CD14-positive monocyte (primary cell): ENCODE results near the gene NAP1L4. TPM values are rescaled to one million over a fixed set of nuclear protein-coding genes. Genes with fewer than 3 reads are reported as not detected.

Experiments
- DNase-seq, 3 donors: peaks; one replicate each; pipeline ENCODE4 v3.0.0-alpha.2; 2011 to 2022
- H2AFZ ChIP-seq: 2 replicates; pipeline ENCODE4 v1.6.0; 2012; ENCODE audit warnings: mild to moderate bottlenecking, low read depth, low read length, inconsistent platforms; ENCODE audit not compliant: insufficient read depth, poor library complexity, severe bottlenecking
- H3K27ac ChIP-seq, 2 donors: 1 replicate in 1 of 2; 2 replicates in 1 of 2; pipeline ENCODE4 v1.5.1; 2012 to 2013; ENCODE audit warnings: low read length in 2 of 2, control low read depth in 1 of 2, inconsistent platforms in 1 of 2, low read depth in 1 of 2, mild to moderate bottlenecking in 1 of 2
- H3K27me3 ChIP-seq, 2 donors: one replicate each; pipeline versions ENCODE4 v1.6.0 to v1.6.1; 2011 to 2013; ENCODE audit warnings: low read length in 2 of 2; ENCODE audit not compliant: control insufficient read depth in 2 of 2, insufficient read depth in 2 of 2
- H3K36me3 ChIP-seq, 2 donors: replicated peaks in 1 of 2; 1 replicate in 1 of 2; 2 replicates in 1 of 2; pipeline versions ENCODE4 v1.5.1 to v1.6.1; 2012 to 2013; ENCODE audit warnings: low read length in 2 of 2, control low read depth in 1 of 2, inconsistent platforms in 1 of 2, mild to moderate bottlenecking in 1 of 2; ENCODE audit not compliant: insufficient read depth in 2 of 2, control insufficient read depth in 1 of 2
- H3K4me1 ChIP-seq, 2 donors: 1 replicate in 1 of 2; 2 replicates in 1 of 2; pipeline versions ENCODE4 v1.5.1 to v1.6.1; 2012 to 2013; ENCODE audit warnings: low read length in 2 of 2, control low read depth in 1 of 2, inconsistent platforms in 1 of 2, mild to moderate bottlenecking in 1 of 2, moderate library complexity in 1 of 2; ENCODE audit not compliant: insufficient read depth in 2 of 2, control insufficient read depth in 1 of 2
- H3K4me2 ChIP-seq: replicated peaks from 2 replicates; pipeline ENCODE3; 2012; ENCODE audit warnings: low read length, moderate library complexity, mild to moderate bottlenecking; ENCODE audit not compliant: poor library complexity, severe bottlenecking; ENCODE audit errors: extremely low read depth
- H3K4me3 ChIP-seq, 3 experiments: fragments of 200-600 bp in 1 of 3; sonication (generic) in 1 of 3; replicated peaks in 1 of 3; 1 replicate in 2 of 3; 2 replicates in 1 of 3; pipeline ENCODE4 v1.5.1; 2011 to 2013; ENCODE audit warnings: low read length in 3 of 3, mild to moderate bottlenecking in 3 of 3, control low read depth in 2 of 3, low read depth in 2 of 3, inconsistent platforms in 1 of 3, moderate library complexity in 1 of 3
- H3K79me2 ChIP-seq: 2 replicates; pipeline ENCODE4 v1.6.0; 2012; ENCODE audit warnings: mild to moderate bottlenecking, control low read depth, inconsistent platforms, low read length, moderate library complexity; ENCODE audit not compliant: insufficient read depth
- H3K9ac ChIP-seq: 2 replicates; pipeline ENCODE4 v1.6.0; 2017; ENCODE audit warnings: low read length, mild to moderate bottlenecking; ENCODE audit not compliant: insufficient read depth, poor library complexity, severe bottlenecking
- H3K9me3 ChIP-seq, 2 donors: replicated peaks in 1 of 2; 1 replicate in 1 of 2; 2 replicates in 1 of 2; pipeline versions ENCODE4 v1.5.1 to v1.6.1; 2012 to 2013; ENCODE audit warnings: low read length in 2 of 2, control low read depth in 1 of 2; ENCODE audit not compliant: control insufficient read depth in 1 of 2, insufficient read depth in 1 of 2
- H4K20me1 ChIP-seq: 2 replicates; pipeline ENCODE4 v1.6.0; 2012; ENCODE audit warnings: mild to moderate bottlenecking, low read length, control low read depth, moderate library complexity; ENCODE audit not compliant: insufficient read depth
- H3K27ac Mint-ChIP-seq, 7 donors: one replicate each; pipeline ENCODE4 v1.8.0; 2020; ENCODE audit warnings: mild to moderate bottlenecking in 7 of 7, mixed read lengths in 7 of 7, moderate library complexity in 6 of 7, inconsistent platforms in 2 of 7
- H3K27me3 Mint-ChIP-seq, 3 donors: one replicate each; pipeline ENCODE4 v1.8.0; 2021 to 2022; ENCODE audit warnings: low read depth in 3 of 3, mild to moderate bottlenecking in 3 of 3, mixed read lengths in 3 of 3, moderate library complexity in 3 of 3, inconsistent platforms in 1 of 3
- H3K36me3 Mint-ChIP-seq, 2 donors: one replicate each; pipeline ENCODE4 v1.8.0; 2020; ENCODE audit warnings: mixed read lengths in 2 of 2, inconsistent platforms in 1 of 2, mild to moderate bottlenecking in 1 of 2
- H3K4me1 Mint-ChIP-seq: one replicate; pipeline ENCODE4 v1.8.0; 2020; ENCODE audit warnings: mild to moderate bottlenecking, mixed read lengths
- H3K4me3 Mint-ChIP-seq, 2 donors: one replicate each; pipeline ENCODE4 v1.8.0; 2020; ENCODE audit warnings: mild to moderate bottlenecking in 2 of 2, mixed read lengths in 2 of 2, moderate library complexity in 1 of 2
- H3K9me3 Mint-ChIP-seq, 7 donors: one replicate each; pipeline ENCODE4 v1.8.0; 2020 to 2022; ENCODE audit warnings: mixed read lengths in 7 of 7, mild to moderate bottlenecking in 6 of 7, moderate library complexity in 6 of 7, inconsistent platforms in 2 of 7
- WGBS: methylation state at CpG from one replicate; pipeline ENCODE4 v1.1.5; 2013; ENCODE audit warnings: missing lambda C conversion rate; ENCODE audit not compliant: insufficient coverage; 5-methylcytosine and 5-hydroxymethylcytosine counted together
- intact Hi-C, 2 donors: fragments of 100-400 bp; cut with micrococcal nuclease; formaldehyde crosslinking; loops; one replicate each; pipeline versions ENCODE4 v1.15.0 to v1.15.1; 2023
- polyA plus RNA-seq, 3 donors: library from polyadenylated mRNA; depleted of rRNA in 1 of 3; unstranded in 2 of 3; stranded (reverse) in 1 of 3; fragments of 300-500 nt in 2 of 3; fragments of >200 nt in 1 of 3; fragmentation: Illumina TruSeq in 2 of 3; gene quantifications; 1 replicate in 2 of 3; 2 replicates in 1 of 3; pipeline ENCODE4 v1.2.3, GENCODE V29; 2012 to 2021
- TF ChIP-seq, protein P1 (sequence below): fragments of 200-600 bp; IDR thresholded peaks from one replicate; pipeline ENCODE4 v1.8.0; 2022; ENCODE audit warnings: antibody characterized with exemption, mild to moderate bottlenecking

Gene NAP1L4
- polyA plus RNA-seq, 3 donors, result 42.1 to 44.9 (median 44.9) TPM

DNA sequence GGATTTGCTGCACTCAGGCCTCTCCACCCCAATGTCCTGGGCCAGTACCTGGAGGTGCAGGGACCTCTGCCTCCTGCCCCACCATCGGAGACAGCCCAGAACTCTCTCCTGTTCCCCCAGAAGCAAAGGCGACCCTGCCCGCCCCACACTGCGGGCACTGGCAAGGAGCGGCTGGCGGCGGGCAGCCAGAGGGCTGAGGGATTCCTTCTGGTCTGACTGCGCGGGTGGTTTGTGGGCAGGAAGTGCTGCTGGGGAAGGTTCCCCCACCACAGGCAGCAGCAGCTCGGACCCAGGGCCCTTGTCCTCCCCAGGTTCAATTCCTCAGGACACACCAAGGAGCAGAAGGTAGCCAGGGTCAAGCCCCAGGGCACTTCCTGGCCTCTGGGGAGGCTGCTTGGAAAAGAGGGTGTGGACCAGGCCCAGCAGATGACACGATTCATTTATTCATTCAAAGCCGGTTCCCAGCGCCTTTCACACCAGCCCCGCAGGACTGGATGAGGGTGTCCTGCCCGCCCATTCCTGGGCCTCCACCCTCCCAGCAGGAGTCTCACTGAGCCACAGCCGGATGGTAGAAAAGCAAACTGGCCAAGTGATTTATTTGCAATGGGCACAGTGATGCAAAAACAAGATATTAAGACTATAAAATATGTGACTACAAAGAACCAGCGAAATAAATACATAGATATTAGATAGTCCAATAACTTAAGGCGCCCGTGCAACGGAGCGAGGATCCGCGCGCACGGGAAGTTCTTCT lies 64.1 kb downstream of the NAP1L4 start:
- WGBS, result 2% methylated on average over 18 of the region's 25 CpGs
- Histone ChIP-seq H3K4me3 (peak overlapping the region; percentile 16 to 76 (median 50)), H3K79me2 (no peaks in the 10 kb centered on the region), H3K4me2 (peak overlapping the region; percentile 85), H4K20me1 (peaks cover 17% of the 10 kb centered on the region), H3K36me3 (no peaks in the 10 kb centered on the region), H3K9ac (peak overlapping the region; percentile 76), H2AFZ (no peak overlapping the region), H3K4me1 (peaks cover 39 to 55% of the 10 kb centered on the region in 2 donors), H3K27ac (peak overlapping the region in 1 of 2 donors; percentile 92), H3K27me3 (peaks cover 8 to 32% of the 10 kb centered on the region in 2 donors), H3K9me3 (peaks cover 2 to 14% of the 10 kb centered on the region in 2 donors)
- DNase-seq, result peak in 1 of 3 donors; percentile 25
- peak overlapping the region in 5 of 7 donors; percentile 10 to 78 (median 40) for H3K27ac Mint-ChIP-seq
- peak overlapping the region; percentile 87 to 89 for H3K4me3 Mint-ChIP-seq
- peaks cover 33 to 63% (median 39%) of the 10 kb centered on the region in 3 donors for H3K27me3 Mint-ChIP-seq
- H3K36me3 Mint-ChIP-seq, result peaks cover 4 to 12% of the 10 kb centered on the region in 2 donors
- TF ChIP-seq, protein P1, sequence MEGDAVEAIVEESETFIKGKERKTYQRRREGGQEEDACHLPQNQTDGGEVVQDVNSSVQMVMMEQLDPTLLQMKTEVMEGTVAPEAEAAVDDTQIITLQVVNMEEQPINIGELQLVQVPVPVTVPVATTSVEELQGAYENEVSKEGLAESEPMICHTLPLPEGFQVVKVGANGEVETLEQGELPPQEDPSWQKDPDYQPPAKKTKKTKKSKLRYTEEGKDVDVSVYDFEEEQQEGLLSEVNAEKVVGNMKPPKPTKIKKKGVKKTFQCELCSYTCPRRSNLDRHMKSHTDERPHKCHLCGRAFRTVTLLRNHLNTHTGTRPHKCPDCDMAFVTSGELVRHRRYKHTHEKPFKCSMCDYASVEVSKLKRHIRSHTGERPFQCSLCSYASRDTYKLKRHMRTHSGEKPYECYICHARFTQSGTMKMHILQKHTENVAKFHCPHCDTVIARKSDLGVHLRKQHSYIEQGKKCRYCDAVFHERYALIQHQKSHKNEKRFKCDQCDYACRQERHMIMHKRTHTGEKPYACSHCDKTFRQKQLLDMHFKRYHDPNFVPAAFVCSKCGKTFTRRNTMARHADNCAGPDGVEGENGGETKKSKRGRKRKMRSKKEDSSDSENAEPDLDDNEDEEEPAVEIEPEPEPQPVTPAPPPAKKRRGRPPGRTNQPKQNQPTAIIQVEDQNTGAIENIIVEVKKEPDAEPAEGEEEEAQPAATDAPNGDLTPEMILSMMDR, result no peak
- H3K9me3 Mint-ChIP-seq, result peaks cover 0 to 14% (median 7%) of the 10 kb centered on the region in 7 donors
- H3K4me1 Mint-ChIP-seq, result peaks cover 32% of the 10 kb centered on the region
- intact Hi-C loops, result loop anchor here in 1 of 2 donors (2.0 kb wide), 1 partner anchor 29 kb away; no protein-coding TSS in a partner anchor

DNA sequence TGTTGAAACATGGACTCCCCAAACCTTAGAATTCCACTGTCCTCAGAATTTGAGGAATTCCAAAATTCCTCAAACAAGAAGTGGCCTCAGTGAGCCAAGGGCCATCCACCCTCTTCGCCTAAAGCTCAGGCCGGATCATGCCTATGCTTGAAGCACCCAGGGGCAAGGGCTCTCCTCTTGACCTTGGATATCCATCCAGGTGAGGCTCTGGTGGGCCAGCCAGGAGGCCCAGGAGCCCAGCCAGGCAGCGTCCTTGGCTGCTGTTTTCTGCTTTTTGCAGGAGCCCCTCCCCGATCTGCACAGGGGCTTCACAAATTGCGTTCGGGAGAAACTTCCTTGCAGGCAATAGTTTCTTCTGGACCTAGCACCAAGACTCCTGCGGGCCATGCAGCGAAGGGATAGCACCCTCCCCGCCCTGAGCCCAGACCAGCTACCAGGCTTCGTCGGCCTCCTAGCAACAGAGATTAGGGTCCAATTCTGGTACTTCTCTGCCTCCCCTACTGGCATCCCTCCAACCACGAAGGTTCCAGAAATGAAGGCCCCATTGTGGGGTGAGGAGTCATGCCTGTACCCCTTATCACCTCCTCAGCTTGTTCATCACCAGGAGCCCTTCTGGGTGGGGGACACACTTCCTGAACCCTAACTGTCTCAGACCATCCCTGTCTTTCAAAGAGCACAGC lies 64.9 kb downstream of the NAP1L4 start:
- WGBS, result 91% methylated on average over 9 of the region's 12 CpGs
- peak overlapping the region; percentile 87 to 89 for H3K4me3 Mint-ChIP-seq

More for the DNA sequence above, 64.9 kb downstream of the NAP1L4 start:
- Histone ChIP-seq H3K27me3 (peaks cover 8 to 32% of the 10 kb centered on the region in 2 donors), H3K27ac (no peak overlapping the region), H3K4me1 (peaks cover 31 to 47% of the 10 kb centered on the region in 2 donors), H3K4me2 (peak overlapping the region; percentile 85), H2AFZ (no peak overlapping the region), H3K79me2 (no peaks in the 10 kb centered on the region), H3K9ac (no peak overlapping the region), H3K4me3 (peak overlapping the region in 1 of 3 experiments; percentile 76), H4K20me1 (peaks cover 17% of the 10 kb centered on the region), H3K36me3 (no peaks in the 10 kb centered on the region), H3K9me3 (peaks cover 2 to 14% of the 10 kb centered on the region in 2 donors)
- H3K36me3 Mint-ChIP-seq, result peaks cover 4 to 12% of the 10 kb centered on the region in 2 donors
- H3K27ac Mint-ChIP-seq, result peak overlapping the region in 2 of 7 donors; percentile 31 to 79
- H3K4me1 Mint-ChIP-seq, result peaks cover 25% of the 10 kb centered on the region
- TF ChIP-seq, protein P1, result no peak
- peaks cover 33 to 61% (median 39%) of the 10 kb centered on the region in 3 donors for H3K27me3 Mint-ChIP-seq
- intact Hi-C loops, result no loop called here
- no peak for DNase-seq
- H3K9me3 Mint-ChIP-seq, result peaks cover 0 to 14% (median 7%) of the 10 kb centered on the region in 7 donors
